Glutamatergic neuron (in vitro differentiated cells): ENCODE measurements around the gene INSL6. TPM values are rescaled to one million over a fixed set of nuclear protein-coding genes. Genes with fewer than 3 reads are reported as not detected.

Experiments used
- DNase-seq: peaks from one replicate; pipeline ENCODE4 v3.0.0; 2022
- H3K27ac Mint-ChIP-seq: one replicate; pipeline ENCODE4 v1.8.0; 2020; ENCODE audit warnings: mild to moderate bottlenecking, mixed read lengths, inconsistent platforms; ENCODE audit not compliant: unreplicated experiment
- H3K27me3 Mint-ChIP-seq: one replicate; pipeline ENCODE4 v1.8.0; 2020; ENCODE audit warnings: mild to moderate bottlenecking, moderate library complexity, mixed read lengths, inconsistent platforms; ENCODE audit not compliant: unreplicated experiment
- H3K36me3 Mint-ChIP-seq: one replicate; pipeline ENCODE4 v1.8.0; 2020; ENCODE audit warnings: mild to moderate bottlenecking, mixed read lengths, inconsistent platforms; ENCODE audit not compliant: unreplicated experiment
- H3K4me1 Mint-ChIP-seq: one replicate; pipeline ENCODE4 v1.8.0; 2020; ENCODE audit warnings: mild to moderate bottlenecking, low read depth, mixed read lengths, inconsistent platforms; ENCODE audit not compliant: unreplicated experiment
- H3K4me3 Mint-ChIP-seq: one replicate; pipeline ENCODE4 v1.8.0; 2020; ENCODE audit warnings: mild to moderate bottlenecking, mixed read lengths, inconsistent platforms; ENCODE audit not compliant: unreplicated experiment
- H3K9me3 Mint-ChIP-seq: one replicate; pipeline ENCODE4 v1.8.0; 2020; ENCODE audit warnings: mild to moderate bottlenecking, moderate library complexity, mixed read lengths, inconsistent platforms; ENCODE audit not compliant: unreplicated experiment
- long read RNA-seq: library from polyadenylated mRNA; unstranded; transcript quantifications from one replicate; pipeline ENCODE4 v2.0.0, GENCODE V29; 2020; ENCODE audit not compliant: unreplicated experiment
- total RNA-seq: library from RNA; stranded (reverse); fragmentation: NEBNext Ultra II Directional; extraction: Animal tissue kit (Norgen Biotek cat#: 25700); gene quantifications from one replicate; pipeline ENCODE4 v1.2.1, GENCODE V29; 2021; ENCODE audit not compliant: unreplicated experiment
- TF ChIP-seq, protein P1 (sequence below): fragments of 200-600 bp; sonication (generic); IDR thresholded peaks from one replicate; pipeline ENCODE4 v1.5.0; 2021; ENCODE audit not compliant: partially characterized antibody, unreplicated experiment

INSL6 gene, protein sequence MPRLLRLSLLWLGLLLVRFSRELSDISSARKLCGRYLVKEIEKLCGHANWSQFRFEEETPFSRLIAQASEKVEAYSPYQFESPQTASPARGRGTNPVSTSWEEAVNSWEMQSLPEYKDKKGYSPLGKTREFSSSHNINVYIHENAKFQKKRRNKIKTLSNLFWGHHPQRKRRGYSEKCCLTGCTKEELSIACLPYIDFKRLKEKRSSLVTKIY
- not detected for total RNA-seq
- long read RNA-seq: 0 reads

DNA sequence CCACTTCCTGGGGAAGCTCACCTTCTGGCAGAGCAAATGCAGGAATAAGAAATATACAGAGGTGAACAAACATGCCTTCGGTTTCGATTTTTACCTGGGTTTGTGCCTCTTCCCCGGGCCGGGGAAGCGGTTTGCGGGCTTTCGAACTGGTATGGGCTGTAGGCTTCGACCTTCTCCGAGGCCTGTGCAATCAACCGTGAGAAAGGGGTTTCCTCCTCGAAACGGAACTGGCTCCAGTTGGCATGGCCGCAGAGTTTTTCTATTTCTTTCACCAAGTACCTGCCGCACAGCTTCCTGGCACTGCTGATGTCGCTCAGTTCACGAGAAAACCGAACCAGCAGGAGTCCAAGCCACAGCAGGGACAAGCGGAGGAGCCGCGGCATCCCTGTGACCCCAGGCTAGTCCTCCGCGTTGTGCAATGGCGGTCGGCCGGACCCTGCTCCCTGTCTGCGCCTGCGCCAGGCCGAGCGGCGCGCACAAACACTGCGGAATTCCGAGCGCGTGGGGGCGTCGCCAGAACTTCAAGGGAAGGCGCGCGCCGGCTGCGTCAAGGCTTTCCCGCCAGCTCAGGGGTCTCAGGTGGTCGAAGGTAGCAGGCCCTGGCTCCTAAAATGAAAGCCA, at the start of gene INSL6:
INSL6 (minus strand) TSS at position 420 of the 621 bp plus-strand sequence; CDS start at position 383, 37 bp downstream.
- Mint-ChIP-seq H3K9me3 (no peaks in the 10 kb centered on the region), H3K4me3 (no peak within 1 kb of the TSS), H3K4me1 (no peaks in the 10 kb centered on the region), H3K36me3 (peaks cover under 1% of the 10 kb centered on the region), H3K27ac (no peak within 1 kb of the TSS), H3K27me3 (no peaks in the 10 kb centered on the region)
- TF ChIP-seq, protein P1, sequence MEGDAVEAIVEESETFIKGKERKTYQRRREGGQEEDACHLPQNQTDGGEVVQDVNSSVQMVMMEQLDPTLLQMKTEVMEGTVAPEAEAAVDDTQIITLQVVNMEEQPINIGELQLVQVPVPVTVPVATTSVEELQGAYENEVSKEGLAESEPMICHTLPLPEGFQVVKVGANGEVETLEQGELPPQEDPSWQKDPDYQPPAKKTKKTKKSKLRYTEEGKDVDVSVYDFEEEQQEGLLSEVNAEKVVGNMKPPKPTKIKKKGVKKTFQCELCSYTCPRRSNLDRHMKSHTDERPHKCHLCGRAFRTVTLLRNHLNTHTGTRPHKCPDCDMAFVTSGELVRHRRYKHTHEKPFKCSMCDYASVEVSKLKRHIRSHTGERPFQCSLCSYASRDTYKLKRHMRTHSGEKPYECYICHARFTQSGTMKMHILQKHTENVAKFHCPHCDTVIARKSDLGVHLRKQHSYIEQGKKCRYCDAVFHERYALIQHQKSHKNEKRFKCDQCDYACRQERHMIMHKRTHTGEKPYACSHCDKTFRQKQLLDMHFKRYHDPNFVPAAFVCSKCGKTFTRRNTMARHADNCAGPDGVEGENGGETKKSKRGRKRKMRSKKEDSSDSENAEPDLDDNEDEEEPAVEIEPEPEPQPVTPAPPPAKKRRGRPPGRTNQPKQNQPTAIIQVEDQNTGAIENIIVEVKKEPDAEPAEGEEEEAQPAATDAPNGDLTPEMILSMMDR: no peak
- no peak for DNase-seq

- Mint-ChIP-seq H3K27ac (no peak within 1 kb of the TSS), H3K9me3 (no peaks in the 10 kb centered on the region), H3K4me1 (no peaks in the 10 kb centered on the region), H3K36me3 (peaks cover 5% of the 10 kb centered on the region), H3K4me3 (no peak within 1 kb of the TSS), H3K27me3 (no peaks in the 10 kb centered on the region)
- DNase-seq: no peak
- TF ChIP-seq, protein P1: no peak
Observed at GRCh38 chr9:5231212-5231611, 45.8 kb upstream of the INSL6 start, which contains the start of gene INSL4. INSL4 (plus strand) TSS chr9:5231419; CDS start chr9:5231524, 105 bp downstream.

DNA sequence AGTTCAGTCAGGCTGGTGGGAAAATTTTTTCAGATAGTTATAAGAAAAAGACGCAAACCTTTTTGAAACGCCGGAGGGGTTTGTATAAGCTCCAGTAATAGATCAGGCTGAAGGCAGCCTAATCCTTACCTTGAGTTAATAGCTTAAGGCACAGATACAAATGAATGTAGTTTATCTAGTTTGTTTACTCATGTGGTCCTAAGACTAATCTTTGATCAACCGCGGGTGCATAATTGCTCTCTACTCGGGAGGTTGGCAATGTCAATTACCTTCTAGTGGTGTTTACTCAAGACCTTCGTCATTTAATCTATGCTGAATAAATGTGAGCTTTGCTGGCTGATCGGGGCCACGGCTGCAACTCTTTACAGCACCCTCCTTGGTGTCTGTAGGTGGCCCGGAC, 45.1 kb upstream of the INSL6 start:
- Mint-ChIP-seq H3K9me3 (no peaks in the 10 kb centered on the region), H3K4me3 (no peak overlapping the region), H3K36me3 (peaks cover 5% of the 10 kb centered on the region), H3K4me1 (no peaks in the 10 kb centered on the region), H3K27ac (no peak overlapping the region), H3K27me3 (no peaks in the 10 kb centered on the region)
- DNase-seq: no peak
- TF ChIP-seq, protein P1: no peak

DNA sequence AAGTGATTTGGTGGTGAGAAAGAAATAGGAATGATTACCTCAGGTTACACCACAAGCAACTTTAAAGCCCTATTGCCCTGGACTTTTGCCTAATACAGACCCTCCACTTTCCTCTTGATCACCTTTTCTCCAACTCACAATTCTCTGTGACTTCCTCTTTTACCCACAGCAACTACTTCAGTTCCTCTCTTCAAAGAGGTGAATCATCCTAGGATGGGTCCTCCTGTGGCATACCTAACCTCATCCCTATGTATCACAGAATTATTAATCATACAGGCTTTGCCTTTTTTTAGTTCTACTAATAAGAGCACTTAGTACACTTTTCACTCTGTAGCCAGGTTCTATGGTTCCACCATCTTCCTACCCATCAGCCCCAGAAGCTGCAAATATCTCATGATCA, 19.6 kb upstream of the INSL6 start:
- no peaks in the 10 kb centered on the region for H3K4me1 Mint-ChIP-seq
- no peak overlapping the region for H3K4me3 Mint-ChIP-seq
- H3K27me3 Mint-ChIP-seq: no peaks in the 10 kb centered on the region
- H3K9me3 Mint-ChIP-seq: no peaks in the 10 kb centered on the region
- no peaks in the 10 kb centered on the region for H3K36me3 Mint-ChIP-seq
- DNase-seq: no peak
- TF ChIP-seq, protein P1: no peak
- no peak overlapping the region for H3K27ac Mint-ChIP-seq

- Mint-ChIP-seq H3K27ac (no peak overlapping the region), H3K9me3 (no peaks in the 10 kb centered on the region), H3K36me3 (no peaks in the 10 kb centered on the region), H3K4me1 (no peaks in the 10 kb centered on the region), H3K27me3 (no peaks in the 10 kb centered on the region), H3K4me3 (no peak overlapping the region)
- TF ChIP-seq, protein P1: no peak
- no peak for DNase-seq
Observed at GRCh38 chr9:5195463-5195862, 10.0 kb upstream of the INSL6 start.
